Iris pigment epithelial cell (primary cell): ENCODE results near the gene SLC8A2.

Experiments
- DNase-seq: peaks from one replicate; pipeline ENCODE4 v3.0.0-alpha.2; 2011; ENCODE audit warnings: low read depth

SLC8A2 gene, protein sequence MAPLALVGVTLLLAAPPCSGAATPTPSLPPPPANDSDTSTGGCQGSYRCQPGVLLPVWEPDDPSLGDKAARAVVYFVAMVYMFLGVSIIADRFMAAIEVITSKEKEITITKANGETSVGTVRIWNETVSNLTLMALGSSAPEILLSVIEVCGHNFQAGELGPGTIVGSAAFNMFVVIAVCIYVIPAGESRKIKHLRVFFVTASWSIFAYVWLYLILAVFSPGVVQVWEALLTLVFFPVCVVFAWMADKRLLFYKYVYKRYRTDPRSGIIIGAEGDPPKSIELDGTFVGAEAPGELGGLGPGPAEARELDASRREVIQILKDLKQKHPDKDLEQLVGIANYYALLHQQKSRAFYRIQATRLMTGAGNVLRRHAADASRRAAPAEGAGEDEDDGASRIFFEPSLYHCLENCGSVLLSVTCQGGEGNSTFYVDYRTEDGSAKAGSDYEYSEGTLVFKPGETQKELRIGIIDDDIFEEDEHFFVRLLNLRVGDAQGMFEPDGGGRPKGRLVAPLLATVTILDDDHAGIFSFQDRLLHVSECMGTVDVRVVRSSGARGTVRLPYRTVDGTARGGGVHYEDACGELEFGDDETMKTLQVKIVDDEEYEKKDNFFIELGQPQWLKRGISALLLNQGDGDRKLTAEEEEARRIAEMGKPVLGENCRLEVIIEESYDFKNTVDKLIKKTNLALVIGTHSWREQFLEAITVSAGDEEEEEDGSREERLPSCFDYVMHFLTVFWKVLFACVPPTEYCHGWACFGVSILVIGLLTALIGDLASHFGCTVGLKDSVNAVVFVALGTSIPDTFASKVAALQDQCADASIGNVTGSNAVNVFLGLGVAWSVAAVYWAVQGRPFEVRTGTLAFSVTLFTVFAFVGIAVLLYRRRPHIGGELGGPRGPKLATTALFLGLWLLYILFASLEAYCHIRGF

DNA sequence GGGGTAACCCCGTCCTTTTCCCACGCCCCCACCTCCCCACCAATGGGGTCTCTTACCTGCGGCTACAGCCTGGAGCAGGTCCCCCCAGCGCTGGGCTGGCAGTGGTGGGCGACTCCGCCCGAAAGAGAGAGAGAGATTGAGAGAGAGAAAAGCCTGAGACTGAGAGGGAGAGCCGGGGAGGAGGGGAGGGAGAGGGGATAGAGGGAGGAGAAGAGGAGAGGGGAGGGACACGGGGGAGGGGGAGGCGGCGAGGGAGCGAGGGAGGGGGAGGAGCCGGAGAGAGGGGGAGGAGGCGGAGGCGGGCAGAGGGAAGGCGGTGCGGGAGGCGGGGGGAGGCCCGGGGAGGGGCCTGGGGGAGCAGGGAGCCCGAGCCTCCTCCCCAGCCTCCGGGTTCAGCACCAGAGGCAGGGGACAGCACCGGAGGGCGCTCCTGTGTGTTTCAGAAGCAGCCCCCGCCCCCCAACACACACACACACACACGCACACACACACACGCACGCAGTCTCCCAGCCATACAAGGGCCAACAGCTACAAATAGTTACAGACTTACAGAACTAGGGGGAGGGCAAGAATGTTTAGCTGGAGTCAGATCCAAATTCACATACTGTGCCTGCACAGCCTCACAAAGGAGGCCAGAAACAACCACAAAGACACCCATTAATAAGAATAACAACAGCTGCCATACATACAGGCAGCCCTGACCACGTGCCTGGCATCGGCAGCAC is at the start of gene SLC8A2:
TSS of gene SLC8A2 (minus strand) at position 161 of the 725 bp plus-strand sequence. CDS start 5,490 bp downstream, outside the sequence.
- DNase-seq: peak; percentile 76

DNA sequence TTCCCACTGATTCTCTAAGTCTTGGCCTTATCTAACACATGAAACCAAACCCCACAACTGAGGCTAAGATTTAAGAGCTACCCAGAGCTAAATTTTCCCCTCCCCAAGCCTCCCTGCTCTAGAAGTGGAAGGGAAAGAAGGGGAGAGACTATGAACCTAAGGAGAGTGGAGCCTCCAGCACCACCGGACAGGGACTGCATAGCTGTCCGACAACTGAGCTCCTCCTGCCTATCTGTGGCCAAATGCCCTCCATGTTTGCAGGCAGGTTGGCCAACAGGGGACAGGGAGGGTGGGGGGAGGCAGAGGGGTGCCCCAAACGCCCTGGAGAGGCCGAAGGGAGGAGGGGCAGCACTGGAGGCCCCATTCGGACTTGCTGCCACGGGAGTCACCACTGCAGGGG is 49.1 kb upstream of the SLC8A2 start:
- DNase-seq: no peak

DNA sequence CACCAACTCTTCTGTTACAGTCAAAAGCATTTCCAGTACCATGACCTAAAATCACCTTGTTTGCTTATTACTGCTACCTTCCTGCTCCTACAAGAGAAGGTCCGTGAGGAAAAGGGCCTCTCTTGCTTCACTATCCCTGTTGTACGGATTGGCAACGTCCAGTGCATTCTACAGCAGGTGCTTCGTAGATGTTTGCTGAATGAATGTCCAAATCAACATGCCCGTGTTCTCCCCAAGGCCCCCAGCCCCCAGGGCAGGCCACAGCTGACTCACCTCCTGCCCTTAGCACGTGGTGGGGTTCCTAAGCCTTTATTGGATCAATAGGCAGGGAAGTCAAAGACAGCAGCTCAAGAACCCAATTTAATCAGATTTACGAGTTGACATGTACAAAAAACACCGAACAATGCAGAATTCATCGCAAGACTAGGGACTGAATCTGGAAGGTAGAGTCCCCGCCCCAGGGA is 48.7 kb upstream of the SLC8A2 start:
- no peak for DNase-seq

DNA sequence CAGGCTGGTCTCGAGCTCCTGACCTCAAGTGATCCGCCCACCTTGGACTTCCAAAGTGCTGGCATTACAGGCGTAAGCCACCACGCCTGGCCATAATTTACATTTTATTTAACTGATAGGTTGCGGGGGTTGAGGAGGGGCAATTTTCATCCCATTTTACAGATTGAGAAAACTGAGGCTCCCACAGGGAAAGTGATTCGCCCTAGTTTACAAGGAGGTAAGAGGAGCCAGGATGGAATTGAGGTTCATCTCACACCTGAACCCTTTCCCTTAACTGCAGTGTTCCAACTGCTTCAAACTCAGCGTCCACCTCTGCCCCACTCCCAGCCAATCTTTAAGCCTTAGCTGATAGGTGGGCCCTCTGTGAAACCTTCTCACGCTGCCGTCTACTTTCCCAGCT is 47.2 kb upstream of the SLC8A2 start:
- DNase-seq: no peak

DNA sequence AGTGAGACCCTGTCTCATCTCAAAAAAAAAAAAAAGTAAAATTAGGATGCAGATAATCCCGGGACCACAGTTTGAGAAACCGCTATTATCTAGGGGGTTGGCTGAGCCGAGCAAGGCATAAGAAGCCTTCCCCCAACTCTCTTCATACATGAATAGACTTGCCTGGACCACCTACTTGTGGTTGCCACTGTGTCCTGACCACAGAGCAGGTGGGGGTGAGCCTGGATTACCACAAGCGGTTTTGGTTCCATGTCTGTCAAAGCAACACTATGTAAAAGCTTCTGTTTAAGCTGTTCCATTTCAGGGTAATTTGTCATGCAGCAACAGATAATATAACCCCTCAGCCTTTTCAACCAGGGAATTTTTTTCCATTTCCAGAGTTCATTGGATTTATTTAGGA is 46.4 kb upstream of the SLC8A2 start:
- DNase-seq: no peak

DNA sequence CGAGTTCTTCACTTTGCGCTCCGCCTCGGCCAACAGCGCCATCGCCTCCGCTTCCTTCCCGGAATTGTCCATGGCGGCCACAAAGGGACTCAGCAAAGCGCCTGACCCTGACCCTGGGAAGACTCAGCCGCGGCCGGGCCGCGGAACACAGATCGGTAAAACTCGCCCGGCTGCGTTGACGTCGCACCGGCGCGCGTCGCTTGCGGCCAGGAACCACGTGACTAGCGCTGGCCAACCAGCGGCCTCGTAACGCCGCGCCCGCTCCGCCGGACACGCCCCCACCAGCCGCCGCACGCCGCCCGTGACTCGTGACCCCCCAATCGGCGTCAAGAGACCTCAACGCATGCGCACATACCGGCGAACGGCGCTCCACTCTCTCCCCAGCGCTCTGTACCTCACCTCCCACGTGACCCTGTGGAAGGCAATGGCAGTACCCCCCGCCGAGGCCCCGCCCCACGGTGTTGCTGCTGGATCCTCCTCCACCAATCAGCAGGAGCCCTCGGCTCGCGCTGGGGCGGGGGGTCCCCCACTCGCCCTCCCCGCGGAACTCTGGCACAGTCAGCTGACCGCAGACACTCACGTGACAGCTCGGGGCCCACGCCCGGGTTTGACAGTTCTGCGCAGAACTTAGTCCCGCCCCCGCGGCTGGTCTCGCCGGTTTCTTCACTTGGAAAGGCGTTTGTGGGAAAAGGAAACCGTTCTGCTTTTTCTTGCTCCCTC is 43.3 kb upstream of the SLC8A2 start, which contains the start of gene NAPA:
TSS of gene NAPA (minus strand) at position 195 of the 720 bp plus-strand sequence. CDS start at position 72, 123 bp downstream.
- peak; percentile 100 for DNase-seq

DNA sequence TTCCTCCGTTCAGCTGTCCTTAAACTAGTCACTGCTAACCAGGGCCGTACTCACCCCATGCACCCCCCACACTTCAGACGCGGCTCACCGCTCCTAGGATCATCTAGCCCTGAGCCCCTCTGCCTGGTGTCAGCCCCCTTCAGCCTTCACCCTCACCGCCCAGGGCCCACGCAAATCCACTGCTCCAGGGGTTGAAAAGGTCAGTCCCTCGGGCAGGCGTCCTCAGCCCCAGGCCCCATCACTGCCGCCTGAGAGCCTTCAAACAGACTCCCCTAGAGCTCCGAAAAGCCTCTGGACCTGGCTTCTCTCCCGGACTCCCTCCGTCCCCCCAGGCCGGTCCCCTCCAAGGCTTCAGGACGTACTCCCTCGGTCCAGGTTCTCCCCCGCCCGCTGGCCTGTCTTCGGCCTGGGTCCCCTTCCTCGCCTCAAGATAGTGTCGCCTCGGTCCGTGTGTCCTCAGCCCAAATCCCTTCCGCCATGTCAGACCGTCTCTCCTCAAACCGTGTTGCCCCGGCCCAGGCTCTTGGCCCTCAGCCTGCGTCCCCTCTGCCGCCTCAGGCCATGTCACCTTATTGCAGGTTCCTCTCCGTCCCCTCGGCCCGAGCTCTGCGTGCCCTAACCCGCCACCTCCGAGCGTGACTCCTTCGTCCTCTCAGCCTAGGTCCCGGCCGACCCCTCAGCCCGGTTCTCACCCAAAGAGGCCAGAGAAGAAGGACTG is 42.6 kb upstream of the SLC8A2 start:
- DNase-seq: no peak

DNA sequence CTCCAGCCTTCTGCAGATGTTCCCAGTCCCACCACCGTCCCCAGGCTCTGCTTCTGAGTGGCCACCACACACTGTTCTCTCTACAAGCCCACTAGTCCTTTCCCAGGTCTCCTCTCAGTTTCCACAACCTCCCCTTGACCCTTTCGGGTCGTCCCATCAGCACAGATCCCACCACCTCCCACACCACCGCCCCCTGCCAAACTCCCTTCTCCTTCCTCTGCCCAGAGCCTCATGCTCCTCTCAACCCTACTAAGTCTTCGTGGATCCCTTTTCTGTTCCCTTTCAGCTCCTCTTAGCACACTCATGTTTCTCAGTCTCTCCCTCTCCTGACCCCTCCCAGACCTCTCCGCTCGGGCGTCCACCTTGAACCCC is 41.2 kb upstream of the SLC8A2 start:
- DNase-seq: no peak

DNA sequence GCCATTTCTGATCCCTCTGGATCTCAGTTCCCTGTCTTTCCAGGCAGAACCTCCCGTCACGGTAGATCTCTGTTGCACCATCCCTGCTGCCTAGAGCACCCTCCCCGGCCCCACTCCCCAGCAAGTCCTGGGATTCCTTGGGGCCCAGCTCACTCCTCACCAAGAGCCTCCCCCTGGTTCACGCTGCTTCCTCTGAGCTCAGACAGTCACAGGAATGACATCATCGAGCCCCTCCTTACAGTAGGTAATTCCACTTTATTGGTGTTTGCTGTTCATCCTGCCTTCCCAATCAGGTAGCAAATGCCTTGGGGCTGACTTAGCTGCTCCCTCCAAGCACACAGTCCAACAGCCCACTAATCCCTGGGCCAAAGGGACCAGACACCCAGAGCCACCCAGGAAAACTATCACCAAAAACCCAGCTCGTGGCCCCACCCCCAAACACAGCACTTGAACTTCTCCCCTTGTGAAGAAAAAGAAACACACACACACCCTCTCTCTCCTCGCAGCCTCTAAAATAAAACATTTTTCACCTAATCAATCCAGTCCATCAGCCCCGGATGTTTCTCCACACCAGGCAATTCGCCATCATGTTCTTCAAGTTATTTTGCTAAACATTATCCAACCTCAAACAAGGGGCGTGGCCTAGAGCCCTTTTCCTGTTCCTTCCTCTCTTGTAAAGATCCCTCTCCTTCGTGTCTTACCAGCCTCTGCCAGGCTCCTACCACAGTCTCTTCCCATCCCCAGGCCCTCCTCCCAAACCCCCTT is 40.7 kb upstream of the SLC8A2 start:
- peak; percentile 61 for DNase-seq

DNA sequence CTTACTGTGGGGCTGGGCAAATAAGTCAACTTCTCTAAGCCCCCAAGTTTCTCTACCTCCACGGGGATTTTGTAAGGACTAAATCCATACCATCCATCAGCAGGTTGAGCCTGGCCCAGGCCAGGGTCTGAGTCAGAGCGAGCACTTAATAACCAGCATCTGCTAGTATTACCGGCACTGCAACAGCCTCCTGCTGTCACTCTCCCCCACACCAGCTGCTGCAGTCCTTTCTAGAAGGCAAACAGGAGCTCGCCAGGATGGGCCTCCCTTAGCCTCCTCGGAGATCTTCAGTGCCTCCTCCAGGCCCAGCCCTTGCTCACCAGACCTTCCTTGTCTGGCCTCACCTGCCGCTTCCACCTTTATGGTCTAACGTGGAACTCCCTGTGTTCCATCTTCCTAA is 40.0 kb upstream of the SLC8A2 start:
- peak; percentile 54 for DNase-seq

DNA sequence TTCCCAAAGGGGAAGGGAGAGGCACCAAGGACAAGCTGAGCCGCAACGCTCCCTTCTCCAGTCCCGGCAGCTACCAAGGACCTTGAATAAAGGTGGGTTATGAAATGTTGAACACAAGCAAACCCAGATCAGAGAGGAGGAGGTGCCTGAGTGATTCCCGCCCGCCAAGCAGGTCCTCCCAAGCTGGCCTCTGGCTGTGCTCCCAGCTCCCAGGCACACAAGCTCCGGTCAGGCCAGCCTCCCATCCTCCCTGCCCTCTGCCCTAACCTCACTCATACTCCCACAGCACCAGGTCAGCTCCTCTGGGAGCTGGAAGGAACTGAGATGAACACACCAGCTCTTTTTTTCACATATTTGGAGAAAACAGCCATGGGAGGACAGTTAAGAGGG is 39.4 kb upstream of the SLC8A2 start:
- DNase-seq: no peak

DNA sequence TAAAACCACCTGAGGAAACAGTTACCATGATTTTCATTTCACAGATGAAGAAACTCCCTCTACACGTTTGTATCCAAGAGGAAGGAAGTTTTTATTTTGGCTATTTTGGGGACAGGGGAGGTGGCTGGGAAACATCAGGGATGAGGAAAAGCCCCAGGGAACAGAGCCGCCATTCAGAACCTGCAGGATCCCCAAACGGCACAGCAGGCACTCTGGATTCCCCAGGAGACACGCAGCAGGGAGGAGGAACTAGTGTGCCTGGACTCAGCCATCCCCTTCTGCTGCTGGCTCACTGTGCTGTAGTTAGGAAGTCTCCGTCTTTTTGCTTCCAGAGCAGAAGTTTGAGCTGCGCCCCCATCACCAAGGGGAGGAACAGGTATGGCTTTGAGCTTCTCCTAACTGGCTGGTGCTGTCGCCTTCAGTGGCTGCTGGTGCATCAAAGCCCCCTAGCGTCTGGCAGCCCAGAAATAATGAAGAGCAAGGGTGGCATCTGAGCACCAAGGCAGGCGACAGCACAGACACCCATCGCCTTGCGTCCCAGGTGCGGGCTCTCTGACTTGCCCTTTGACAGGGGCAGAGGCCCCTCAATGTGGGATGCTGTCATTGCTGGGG is 38.9 kb upstream of the SLC8A2 start:
- no peak for DNase-seq

DNA sequence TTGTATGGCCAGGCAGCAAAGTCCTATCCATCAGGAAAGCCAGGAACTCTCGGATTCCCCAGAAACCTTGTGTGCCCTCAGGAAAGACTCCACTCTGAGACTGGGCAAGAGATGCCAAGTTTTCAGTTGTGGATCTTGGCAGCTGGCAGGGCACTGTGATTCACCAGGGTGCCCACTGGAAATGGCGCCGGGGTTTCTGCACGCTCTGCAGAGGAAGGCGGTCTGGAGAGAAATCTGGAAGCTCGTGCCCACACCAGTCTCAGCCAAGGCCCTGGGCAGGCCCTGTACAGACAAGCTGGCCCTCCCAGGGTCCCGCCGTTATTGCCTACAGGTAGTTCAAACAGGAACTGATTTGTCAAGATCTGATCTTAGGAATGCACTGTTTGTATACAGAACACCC is 38.3 kb upstream of the SLC8A2 start:
- DNase-seq: no peak

DNA sequence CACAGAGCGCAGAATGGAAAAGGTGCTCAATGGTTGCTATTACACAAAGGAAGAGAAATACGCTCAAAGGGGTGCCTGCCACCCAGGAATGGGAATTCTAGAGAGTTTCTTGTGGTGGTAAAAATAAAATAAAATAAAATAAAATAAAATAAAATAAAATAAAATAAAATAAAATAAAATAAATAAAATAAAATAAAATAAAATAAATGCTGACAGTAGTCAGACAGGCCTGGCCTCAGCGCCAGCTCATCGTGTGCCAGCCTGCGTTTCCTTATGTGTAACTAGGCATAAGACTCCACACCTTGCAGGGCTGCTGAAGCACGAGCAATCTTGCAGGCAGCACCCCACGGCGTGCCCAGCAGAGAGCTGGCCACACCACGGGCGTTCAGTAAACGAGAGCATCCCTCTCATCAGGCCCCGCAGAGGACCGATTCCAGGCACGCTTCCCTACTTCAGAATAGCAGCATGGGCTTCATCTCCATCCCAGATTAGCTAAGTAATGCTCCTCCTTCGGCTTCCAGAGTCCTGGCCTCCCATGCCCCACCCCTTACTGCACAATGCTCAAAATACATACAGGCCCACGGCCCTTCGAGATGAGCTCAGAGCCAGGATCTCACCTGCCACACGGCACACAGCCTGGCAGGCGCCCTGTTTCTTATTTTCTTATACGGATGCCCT is 37.6 kb upstream of the SLC8A2 start:
- no peak for DNase-seq

DNA sequence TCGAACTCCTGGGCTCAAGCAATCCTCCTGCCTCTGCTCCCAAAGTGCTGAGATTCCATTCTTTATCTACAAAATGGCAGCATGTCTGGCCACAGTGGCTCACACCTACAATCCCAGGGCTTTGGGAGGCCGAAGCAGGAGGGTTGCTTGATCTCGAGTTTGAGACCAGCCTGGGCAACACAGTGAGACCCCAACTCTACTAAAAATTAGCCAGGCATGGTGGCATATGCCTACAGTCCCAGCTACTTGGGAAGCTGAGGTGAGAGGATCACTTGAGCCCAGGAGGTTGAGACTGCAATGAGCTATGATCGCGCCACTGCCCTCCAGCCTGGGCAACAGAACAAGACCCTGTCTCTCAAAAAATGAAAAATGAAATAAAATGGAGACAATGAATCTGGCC is 37.0 kb upstream of the SLC8A2 start:
- DNase-seq: no peak

DNA sequence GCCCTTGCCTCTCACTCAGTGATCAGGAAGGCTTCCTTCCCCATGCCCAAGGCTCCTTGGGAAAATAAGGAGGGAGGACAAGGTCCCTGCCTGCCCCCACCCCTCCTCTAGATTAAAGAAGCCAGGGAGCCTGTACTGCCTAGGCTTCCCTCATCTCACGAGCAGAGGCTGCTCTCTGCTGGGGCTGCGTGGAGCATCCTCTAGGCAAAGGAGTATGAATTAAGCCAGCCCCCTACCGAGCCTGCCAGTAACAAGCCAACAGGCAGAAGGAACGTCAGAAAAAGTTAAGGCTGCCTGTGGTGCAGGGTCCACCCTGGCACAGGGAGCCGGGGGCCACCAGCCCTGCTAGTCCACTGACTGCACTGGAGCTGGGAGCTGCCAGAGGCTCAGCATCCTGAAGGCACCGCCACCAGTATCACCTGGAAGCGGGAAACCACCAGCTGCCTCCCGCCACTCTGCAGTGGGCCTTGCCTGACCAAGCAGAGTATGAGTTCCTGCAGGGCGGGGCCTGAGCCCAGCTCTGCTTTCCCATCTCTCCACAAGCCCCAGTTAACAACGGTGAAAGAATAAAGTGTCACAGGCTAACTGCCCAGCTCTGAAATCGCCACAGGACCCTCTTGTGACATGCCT is 36.3 kb upstream of the SLC8A2 start:
- no peak for DNase-seq

DNA sequence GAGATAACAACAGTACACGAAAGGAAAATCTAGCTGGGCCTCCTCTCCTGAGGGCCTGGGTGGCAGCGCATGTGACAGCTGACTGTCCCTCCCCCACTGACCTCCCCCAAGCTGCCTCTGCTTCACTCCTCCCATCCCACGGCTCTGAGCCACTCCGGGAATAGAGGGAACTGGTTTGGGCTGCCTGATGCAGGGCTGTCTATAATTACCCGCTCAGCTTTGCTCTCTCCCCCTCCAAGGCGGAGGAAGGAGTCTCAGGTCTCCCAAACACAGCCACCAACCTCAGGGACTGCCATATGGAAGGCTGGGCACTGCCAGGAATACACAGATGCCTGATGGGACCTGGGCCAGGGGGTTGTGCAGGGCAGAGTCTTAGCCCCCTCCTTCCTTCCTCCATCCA is 35.3 kb upstream of the SLC8A2 start:
- DNase-seq: no peak

DNA sequence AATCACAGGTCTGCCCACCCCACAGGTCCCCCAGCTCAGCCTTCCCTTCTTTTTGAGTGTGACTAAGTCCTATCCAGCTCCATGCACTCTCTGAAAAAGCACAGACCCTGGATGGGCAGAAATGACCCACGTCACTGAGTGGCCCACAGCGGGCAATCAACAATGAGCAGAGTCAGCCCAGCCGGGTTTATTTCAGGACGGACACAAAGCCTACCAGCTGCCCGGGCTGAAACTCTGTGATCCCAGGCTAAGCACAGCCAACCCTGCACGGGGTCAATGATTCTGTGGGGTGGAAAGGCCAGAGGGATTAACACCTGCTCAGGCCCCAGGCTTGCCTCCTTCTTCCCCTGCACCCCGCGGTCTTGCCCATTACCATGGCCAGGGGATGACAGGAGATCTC is 34.8 kb upstream of the SLC8A2 start:
- DNase-seq: no peak

DNA sequence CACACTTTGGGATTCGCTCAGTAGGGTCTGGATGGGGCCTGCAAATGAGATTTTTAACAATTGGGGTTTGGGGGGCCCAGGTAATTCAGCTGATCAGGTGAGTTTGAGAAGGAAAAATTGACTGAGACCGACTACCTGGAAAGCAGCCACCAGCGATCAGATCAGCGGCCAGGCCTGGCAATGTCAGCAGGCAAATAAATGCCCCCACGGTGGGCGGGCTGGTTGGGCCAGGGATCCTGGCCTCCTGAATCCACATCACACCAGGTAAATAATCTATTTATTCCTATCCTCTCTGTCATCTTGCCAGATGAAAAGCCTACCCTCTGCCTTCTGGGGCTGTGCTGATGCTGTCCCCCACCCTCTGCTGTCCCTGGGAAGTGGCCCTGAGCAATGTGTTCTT is 33.8 kb upstream of the SLC8A2 start:
- no peak for DNase-seq
